K562 (cell line): ENCODE results near the gene OTOGL. TPM values are rescaled to one million over a fixed set of nuclear protein-coding genes. Genes with fewer than 3 reads are reported as not detected.
"Not testable (repeated sequence)": the region's sequence is repeated elsewhere in the genome, so short reads cannot be mapped to it uniquely, and the experiment has no call there.

Source experiments
- ATAC-seq: fragments of 200-7000 bp; cut with Tn5 transposase; 3 replicates; pipeline ENCODE4 v1.9.1; 2020; ENCODE audit warnings: moderate library complexity
- BruUV-seq: library from RNA; stranded (reverse); fragments of 400-500 nt; replicated peaks from 2 replicates; lab custom pipeline; 2021; lab: Mats Ljungman, UMichigan
- CTCF ChIA-PET: fragments of 300-600 bp; formaldehyde crosslinking; extraction: SDS; loops from one replicate; lab custom pipeline; 2021; ENCODE audit warnings: low intra/inter-chr PET ratio; lab: Yijun Ruan, JAX
- POLR2A ChIA-PET: fragments of 300-600, 350-650 bp; sonication (Branson Sonifier 250); formaldehyde crosslinking; extraction: SDS; loops from one replicate; lab custom pipeline; 2021; ENCODE audit warnings: antibody characterized with exemption, inconsistent platforms; lab: Yijun Ruan, JAX
- DNase-seq, 4 experiments: peaks; one replicate each; pipeline versions ENCODE4 v3.0.0 to v3.0.0-alpha.2; 2011 to 2018; ENCODE audit warnings: low spot score in 3 of 4, mixed read lengths in 3 of 4; ENCODE audit errors: extremely low read depth in 1 of 4
- FAIRE-seq: peaks from 2 replicates; lab custom pipeline; 2011; peaks lifted over from hg19 to GRCh38; lab: Jason Lieb, UNC
- H2AFZ ChIP-seq: 2 replicates; pipeline ENCODE4 v1.6.0; 2011; ENCODE audit warnings: low read depth, low read length, control low read depth, inconsistent platforms
- H3K27ac ChIP-seq: fragments of 200-600 bp; 3 replicates; pipeline ENCODE4 v1.8.0; 2011; ENCODE audit warnings: low read depth, mild to moderate bottlenecking, control low read depth, inconsistent platforms, low read length, moderate library complexity, mixed read lengths; ENCODE audit errors: extremely low read depth
- H3K27me3 ChIP-seq, 2 experiments: fragments of 300-600 bp in 1 of 2; 2 replicates in 1 of 2; 3 replicates in 1 of 2; pipeline versions ENCODE4 v1.6.0 to v1.8.0; 2011; ENCODE audit warnings: inconsistent platforms in 2 of 2, low read length in 2 of 2, mild to moderate bottlenecking in 1 of 2, mixed read lengths in 1 of 2, moderate library complexity in 1 of 2; ENCODE audit not compliant: control insufficient read depth in 2 of 2, insufficient read depth in 2 of 2
- H3K36me3 ChIP-seq: fragments of 300-600 bp; 3 replicates; pipeline ENCODE4 v1.8.0; 2011; ENCODE audit warnings: mild to moderate bottlenecking, low read length, inconsistent platforms; ENCODE audit not compliant: control insufficient read depth, insufficient read depth
- H3K4me1 ChIP-seq, 2 experiments: fragments of 200-600 bp in 1 of 2; replicated peaks in 1 of 2; 2 replicates in 1 of 2; 3 replicates in 1 of 2; pipeline versions ENCODE4 v1.5.1 to v1.8.0; 2011; ENCODE audit warnings: inconsistent platforms in 2 of 2, low read length in 2 of 2, mild to moderate bottlenecking in 1 of 2, mixed read lengths in 1 of 2, moderate library complexity in 1 of 2; ENCODE audit not compliant: control insufficient read depth in 2 of 2, insufficient read depth in 2 of 2
- H3K4me2 ChIP-seq: 2 replicates; pipeline ENCODE4 v1.6.1; 2011; ENCODE audit warnings: low read length, control low read depth, inconsistent platforms, mixed read lengths; ENCODE audit not compliant: insufficient read depth
- H3K4me3 ChIP-seq: fragments of 200-600 bp; sonication (generic), shearing (Covaris generic); 2 replicates; pipeline ENCODE4 v1.5.1; 2016; ENCODE audit warnings: control low read depth, inconsistent platforms
- H3K79me2 ChIP-seq: fragments of 200-600 bp; 3 replicates; pipeline ENCODE4 v1.8.0; 2011; ENCODE audit warnings: low read length, inconsistent platforms; ENCODE audit not compliant: control insufficient read depth, insufficient read depth
- H3K9ac ChIP-seq, 2 experiments: 2 replicates each; pipeline versions ENCODE4 v1.6.0 to v1.6.1; 2011; ENCODE audit warnings: low read depth in 2 of 2, low read length in 2 of 2, control low read depth in 1 of 2, inconsistent platforms in 1 of 2, mild to moderate bottlenecking in 1 of 2, mixed read lengths in 1 of 2; ENCODE audit not compliant: insufficient read depth in 1 of 2
- H3K9me1 ChIP-seq: one replicate; pipeline ENCODE4 v1.6.0; 2011; ENCODE audit warnings: inconsistent platforms, mild to moderate bottlenecking, low read length, moderate library complexity; ENCODE audit not compliant: control insufficient read depth, insufficient read depth
- H3K9me3 ChIP-seq: replicated peaks from 2 replicates; pipeline ENCODE4 v1.5.1; 2011; ENCODE audit warnings: low read depth, low read length, inconsistent platforms; ENCODE audit not compliant: control insufficient read depth, insufficient read depth
- H4K20me1 ChIP-seq: replicated peaks from 2 replicates; pipeline ENCODE4 v1.6.1; 2011; ENCODE audit warnings: low read length, inconsistent platforms, mixed read lengths; ENCODE audit not compliant: control insufficient read depth, insufficient read depth
- C11orf30 ChIP-seq: fragments of 450-650 bp; IDR thresholded peaks from 2 replicates; pipeline ENCODE4 v1.6.1; 2016; ENCODE audit warnings: low read depth, mild to moderate bottlenecking
- MAFF ChIP-seq: IDR thresholded peaks from 2 replicates; pipeline ENCODE4 v1.6.1; 2012; ENCODE audit warnings: low read length, improper control_type of control experiment
- MAFG ChIP-seq: fragments of 450-650 bp; conservative IDR thresholded peaks from 2 replicates; pipeline ENCODE4 v1.6.1; 2016; ENCODE audit warnings: missing genetic modification characterization, missing compliant biosample characterization
- MAFK ChIP-seq: IDR thresholded peaks from 2 replicates; pipeline ENCODE4 v1.6.1; 2011; ENCODE audit warnings: low read length, improper control_type of control experiment
- RBM25 ChIP-seq: fragments of 200-400 bp; formaldehyde crosslinking; IDR thresholded peaks from 2 replicates; pipeline ENCODE4 v1.6.1; 2018; ENCODE audit warnings: low read length, low read depth, moderate library complexity; ENCODE audit not compliant: severe bottlenecking
- ZNF316 ChIP-seq: fragments of 450-650 bp; IDR thresholded peaks from 2 replicates; pipeline ENCODE4 v1.6.1; 2016
- ZNF75A ChIP-seq: fragments of 450-650 bp; formaldehyde crosslinking; IDR thresholded peaks from 2 replicates; pipeline ENCODE4 v1.4.0; 2020; ENCODE audit warnings: mild to moderate bottlenecking
- WGBS: fragments of 100-300 bp; shearing (Covaris generic); methylation state at CpG from one replicate; pipeline ENCODE4 v1.1.6; 2016; ENCODE audit warnings: low coverage, mixed read lengths; ENCODE audit not compliant: insufficient coverage; ENCODE audit errors: missing lambda C conversion rate; 5-methylcytosine and 5-hydroxymethylcytosine counted together
- in situ Hi-C: fragments of 300-500 bp; cut with MboI; formaldehyde crosslinking; loops from 4 replicates; pipeline ENCODE4 v1.15.0; 2018; ENCODE audit warnings: inconsistent platforms, mixed read lengths
- intact Hi-C: fragments of 100-400 bp; cut with micrococcal nuclease; formaldehyde crosslinking; loops from 2 replicates; pipeline ENCODE4 v1.14.2; 2022
- polyA plus RNA-seq, 8 experiments: library from polyadenylated mRNA; depleted of rRNA in 4 of 8; stranded (reverse) in 5 of 8; unstranded in 3 of 8; fragments of >200 nt; fragmentation: Nextera tagmentation in 2 of 8; fragmentation: Illumina TruSeq in 1 of 8; extraction: Ambion mirVana in 2 of 8; extraction: Trizol in 1 of 8; gene quantifications; 2 replicates each; pipeline versions ENCODE4 v1.2.1 to v1.2.3, GENCODE V29; 2011 to 2014; ENCODE audit warnings: inconsistent platforms in 1 of 8, missing spikeins in 1 of 8
- total RNA-seq, 7 experiments: library from RNA; depleted of rRNA in 6 of 7; stranded (reverse); fragments of >200 nt in 6 of 7; fragmentation: Illumina TruSeq in 2 of 7; extraction: Trizol in 2 of 7; gene quantifications; 2 replicates each; pipeline versions ENCODE4 v1.2.1 to v1.2.3, GENCODE V29; 2011 to 2021; ENCODE audit warnings: low replicate concordance in 1 of 7
- TF ChIP-seq, protein P1 (sequence below): fragments of 250-450 bp; sonication (Bioruptor Pico); IDR thresholded peaks from 2 replicates; pipeline ENCODE4 v1.4.0; 2020; ENCODE audit warnings: mild to moderate bottlenecking
- TF ChIP-seq, protein P2 (sequence below), 3 experiments: IDR thresholded peaks in 2 of 3; conservative IDR thresholded peaks in 1 of 3; 2 replicates each; pipeline ENCODE4 v1.5.1; 2011 to 2012; ENCODE audit warnings: low read length in 3 of 3, mild to moderate bottlenecking in 3 of 3, control low read depth in 2 of 3, improper control_type of control experiment in 1 of 3, inconsistent platforms in 1 of 3, low read depth in 1 of 3, mixed read lengths in 1 of 3, moderate library complexity in 1 of 3; ENCODE audit not compliant: insufficient read depth in 2 of 3

Gene OTOGL
- total and polyA plus RNA-seq, 9 of the 15 experiments (the other 6 are each of a cell fraction or from before 2014, with no cell fraction given) = 0.02 to 0.03 TPM; not detected in 7

DNA sequence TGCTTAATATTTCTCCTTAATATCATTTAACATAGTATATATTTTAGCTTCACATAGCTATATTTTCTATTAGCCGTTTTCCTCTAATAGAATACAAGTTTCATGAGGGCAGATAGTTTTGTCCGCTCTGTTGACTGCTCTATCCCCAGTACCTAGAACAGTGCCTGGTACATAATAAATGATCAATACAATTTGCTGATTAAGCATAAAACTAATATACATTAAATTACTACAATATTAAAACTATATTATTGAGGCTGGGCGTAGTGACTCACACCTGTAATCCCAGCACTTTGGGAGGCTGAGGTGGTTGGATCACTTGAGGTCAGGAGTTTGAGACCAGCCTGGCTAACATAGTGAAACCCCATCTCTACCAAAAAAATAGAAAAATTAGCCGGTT lies 128.6 kb downstream of the OTOGL start:
- H2AFZ ChIP-seq, ATAC-seq, POLR2A ChIA-PET, H3K27ac ChIP-seq, intact Hi-C loops, DNase-seq, FAIRE-seq, H3K4me1 ChIP-seq, H3K4me3 ChIP-seq, H3K4me2 ChIP-seq, BruUV-seq, CTCF ChIA-PET, H3K9ac ChIP-seq, H3K9me1 ChIP-seq, H3K27me3 ChIP-seq, in situ Hi-C loops, H4K20me1 ChIP-seq, H3K9me3 ChIP-seq, H3K79me2 ChIP-seq, H3K36me3 ChIP-seq: not testable (repeated sequence)
- TF ChIP-seq MAFG (peak; percentile 77), C11orf30 (peak; percentile 70), MAFK (peak; percentile 82), ZNF316 (peak; percentile 78), MAFF (peak; percentile 82)
- 4% methylated on average over 4 of the region's 4 CpGs for WGBS

DNA sequence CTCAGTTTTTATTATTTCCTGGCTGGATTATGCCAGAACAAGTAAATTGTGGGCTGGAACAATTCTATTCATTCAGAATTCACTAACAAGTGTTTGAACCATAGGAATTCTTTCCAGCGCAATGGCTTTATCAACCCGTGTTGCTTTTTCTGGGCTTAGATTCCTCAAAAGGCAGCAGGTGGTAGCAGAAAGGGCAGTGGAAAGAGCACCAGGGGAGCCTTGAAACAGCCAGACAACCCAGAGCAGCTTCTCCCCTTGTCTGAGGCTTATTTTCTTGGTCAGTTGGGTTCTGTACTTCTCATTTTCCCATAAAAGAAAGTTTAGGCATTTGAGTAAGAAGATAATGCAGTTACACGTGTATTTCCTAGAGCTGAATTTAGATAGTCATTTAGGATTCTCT lies 130.7 kb downstream of the OTOGL start:
- in situ Hi-C loops (no loop called here), intact Hi-C loops (no loop called here)
- no peak overlapping the region for H3K4me3 ChIP-seq
- H2AFZ ChIP-seq = no peak overlapping the region
- BruUV-seq = no TSS peak
- DNase-seq (no peak), ATAC-seq (no peak), FAIRE-seq (no peak)
- H3K79me2 ChIP-seq = no peaks in the 10 kb centered on the region
- H3K9ac ChIP-seq = no peak overlapping the region
- ChIA-PET POLR2A (no interaction called here), CTCF (no interaction called here)
- WGBS = 0% methylated on average over 3 of the region's 3 CpGs
- H3K4me1 ChIP-seq = no peaks in the 10 kb centered on the region
- H3K27ac ChIP-seq = no peak overlapping the region
- H3K4me2 ChIP-seq = no peak overlapping the region
- no peaks in the 10 kb centered on the region for H3K9me3 ChIP-seq
- no peaks in the 10 kb centered on the region for H3K9me1 ChIP-seq
- no peaks in the 10 kb centered on the region for H4K20me1 ChIP-seq
- H3K27me3 ChIP-seq = no peaks in the 10 kb centered on the region
- no peaks in the 10 kb centered on the region for H3K36me3 ChIP-seq
- TF ChIP-seq ZNF75A (CRISPR knock-in tag) (no peak), RBM25 (no peak)
- TF ChIP-seq, protein P1, sequence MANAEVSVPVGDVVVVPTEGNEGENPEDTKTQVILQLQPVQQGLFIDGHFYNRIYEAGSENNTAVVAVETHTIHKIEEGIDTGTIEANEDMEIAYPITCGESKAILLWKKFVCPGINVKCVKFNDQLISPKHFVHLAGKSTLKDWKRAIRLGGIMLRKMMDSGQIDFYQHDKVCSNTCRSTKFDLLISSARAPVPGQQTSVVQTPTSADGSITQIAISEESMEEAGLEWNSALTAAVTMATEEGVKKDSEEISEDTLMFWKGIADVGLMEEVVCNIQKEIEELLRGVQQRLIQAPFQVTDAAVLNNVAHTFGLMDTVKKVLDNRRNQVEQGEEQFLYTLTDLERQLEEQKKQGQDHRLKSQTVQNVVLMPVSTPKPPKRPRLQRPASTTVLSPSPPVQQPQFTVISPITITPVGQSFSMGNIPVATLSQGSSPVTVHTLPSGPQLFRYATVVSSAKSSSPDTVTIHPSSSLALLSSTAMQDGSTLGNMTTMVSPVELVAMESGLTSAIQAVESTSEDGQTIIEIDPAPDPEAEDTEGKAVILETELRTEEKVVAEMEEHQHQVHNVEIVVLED = no peak
- TF ChIP-seq, protein P2, sequence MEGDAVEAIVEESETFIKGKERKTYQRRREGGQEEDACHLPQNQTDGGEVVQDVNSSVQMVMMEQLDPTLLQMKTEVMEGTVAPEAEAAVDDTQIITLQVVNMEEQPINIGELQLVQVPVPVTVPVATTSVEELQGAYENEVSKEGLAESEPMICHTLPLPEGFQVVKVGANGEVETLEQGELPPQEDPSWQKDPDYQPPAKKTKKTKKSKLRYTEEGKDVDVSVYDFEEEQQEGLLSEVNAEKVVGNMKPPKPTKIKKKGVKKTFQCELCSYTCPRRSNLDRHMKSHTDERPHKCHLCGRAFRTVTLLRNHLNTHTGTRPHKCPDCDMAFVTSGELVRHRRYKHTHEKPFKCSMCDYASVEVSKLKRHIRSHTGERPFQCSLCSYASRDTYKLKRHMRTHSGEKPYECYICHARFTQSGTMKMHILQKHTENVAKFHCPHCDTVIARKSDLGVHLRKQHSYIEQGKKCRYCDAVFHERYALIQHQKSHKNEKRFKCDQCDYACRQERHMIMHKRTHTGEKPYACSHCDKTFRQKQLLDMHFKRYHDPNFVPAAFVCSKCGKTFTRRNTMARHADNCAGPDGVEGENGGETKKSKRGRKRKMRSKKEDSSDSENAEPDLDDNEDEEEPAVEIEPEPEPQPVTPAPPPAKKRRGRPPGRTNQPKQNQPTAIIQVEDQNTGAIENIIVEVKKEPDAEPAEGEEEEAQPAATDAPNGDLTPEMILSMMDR (IDR thresholded peaks at IDR 0.05 in 2 of 3, conservative IDR thresholded peaks at IDR 0.05 in 1 of 3; ENCODE audit: insufficient read depth in 2 of 3, low read depth in 1 of 3, low read length in 3 of 3) = no peak
